ENCODE data around the gene BACH2. TPM values are rescaled to one million over a fixed set of nuclear protein-coding genes. Genes with fewer than 3 reads are reported as not detected.

Gene BACH2
- total RNA-seq, 4 donors from 2014 or later: 3.6 to 13.4 (median 7.5) TPM

GRCh38 chr6:90272895-90273294, 23.7 kb downstream of the BACH2 start:
- no peak for ATAC-seq
- peaks cover 16 to 19% of the 10 kb centered on the region in 2 donors for H3K4me1 ChIP-seq
- in situ Hi-C loops (cut with MboI; ENCODE audit: low sequenced_read_pairs in 4 of 4) (no loop called here), intact Hi-C loops (cut with DNase I; ENCODE audit: low total_unique reads) (no loop called here)
- H3K27me3 ChIP-seq: no peaks in the 10 kb centered on the region
- no peak overlapping the region for H3K4me3 ChIP-seq
- TF ChIP-seq POLR2A (IDR thresholded peaks at IDR 0.05) (no peak), CTCF (IDR thresholded peaks at IDR 0.05 in 4 of 5, conservative IDR thresholded peaks at IDR 0.05 in 1 of 5) (no peak)
- no peaks in the 10 kb centered on the region for H3K9me3 ChIP-seq
- no peak for DNase-seq
- peak overlapping the region in 1 of 4 donors; percentile 51 for H3K27ac ChIP-seq
- H3K36me3 ChIP-seq: no peaks in the 10 kb centered on the region

GRCh38 chr6:90271831-90272230, 24.8 kb downstream of the BACH2 start:
- H3K4me1 ChIP-seq: peaks cover 6 to 16% of the 10 kb centered on the region in 2 donors
- H3K4me3 ChIP-seq: no peak overlapping the region
- TF ChIP-seq CTCF (IDR thresholded peaks at IDR 0.05 in 4 of 5, conservative IDR thresholded peaks at IDR 0.05 in 1 of 5) (no peak), POLR2A (IDR thresholded peaks at IDR 0.05) (no peak)
- no peak overlapping the region for H3K27ac ChIP-seq
- in situ Hi-C loops (cut with MboI; ENCODE audit: low sequenced_read_pairs in 4 of 4): no loop called here
- H3K27me3 ChIP-seq: no peaks in the 10 kb centered on the region
- DNase-seq (no peak), ATAC-seq (no peak)
- no peaks in the 10 kb centered on the region for H3K36me3 ChIP-seq
- intact Hi-C loops (cut with DNase I; ENCODE audit: low total_unique reads): no loop called here
- H3K9me3 ChIP-seq: no peaks in the 10 kb centered on the region

GRCh38 chr6:90269334-90269733, 27.3 kb downstream of the BACH2 start:
- ATAC-seq: no peak
- DNase-seq: no peak
- Histone ChIP-seq H3K4me1 (peaks cover 6 to 16% of the 10 kb centered on the region in 2 donors), H3K27ac (no peak overlapping the region), H3K9me3 (no peaks in the 10 kb centered on the region), H3K27me3 (no peaks in the 10 kb centered on the region), H3K36me3 (no peaks in the 10 kb centered on the region), H3K4me3 (no peak overlapping the region)
- in situ Hi-C loops (cut with MboI; ENCODE audit: low sequenced_read_pairs in 4 of 4): no loop called here
- intact Hi-C loops (cut with DNase I; ENCODE audit: low total_unique reads): no loop called here
- TF ChIP-seq POLR2A (IDR thresholded peaks at IDR 0.05) (no peak), CTCF (IDR thresholded peaks at IDR 0.05 in 4 of 5, conservative IDR thresholded peaks at IDR 0.05 in 1 of 5) (no peak)

GRCh38 chr6:90268178-90268577, 28.5 kb downstream of the BACH2 start:
- in situ Hi-C loops (cut with MboI; ENCODE audit: low sequenced_read_pairs in 4 of 4): no loop called here
- Histone ChIP-seq H3K4me1 (peaks cover 6 to 11% of the 10 kb centered on the region in 2 donors), H3K36me3 (no peaks in the 10 kb centered on the region), H3K27ac (no peak overlapping the region), H3K9me3 (no peaks in the 10 kb centered on the region), H3K4me3 (no peak overlapping the region), H3K27me3 (no peaks in the 10 kb centered on the region)
- intact Hi-C loops (cut with DNase I; ENCODE audit: low total_unique reads): no loop called here
- ATAC-seq (no peak), DNase-seq (no peak)
- TF ChIP-seq CTCF (IDR thresholded peaks at IDR 0.05 in 4 of 5, conservative IDR thresholded peaks at IDR 0.05 in 1 of 5) (no peak), POLR2A (IDR thresholded peaks at IDR 0.05) (no peak)
